ENCODE data around the gene DCUN1D1. TPM values are rescaled to one million over a fixed set of nuclear protein-coding genes. Genes with fewer than 3 reads are reported as not detected.

The DCUN1D1 gene
- total RNA-seq, 1 experiment from 2014 or later: 71.7 TPM

DNA sequence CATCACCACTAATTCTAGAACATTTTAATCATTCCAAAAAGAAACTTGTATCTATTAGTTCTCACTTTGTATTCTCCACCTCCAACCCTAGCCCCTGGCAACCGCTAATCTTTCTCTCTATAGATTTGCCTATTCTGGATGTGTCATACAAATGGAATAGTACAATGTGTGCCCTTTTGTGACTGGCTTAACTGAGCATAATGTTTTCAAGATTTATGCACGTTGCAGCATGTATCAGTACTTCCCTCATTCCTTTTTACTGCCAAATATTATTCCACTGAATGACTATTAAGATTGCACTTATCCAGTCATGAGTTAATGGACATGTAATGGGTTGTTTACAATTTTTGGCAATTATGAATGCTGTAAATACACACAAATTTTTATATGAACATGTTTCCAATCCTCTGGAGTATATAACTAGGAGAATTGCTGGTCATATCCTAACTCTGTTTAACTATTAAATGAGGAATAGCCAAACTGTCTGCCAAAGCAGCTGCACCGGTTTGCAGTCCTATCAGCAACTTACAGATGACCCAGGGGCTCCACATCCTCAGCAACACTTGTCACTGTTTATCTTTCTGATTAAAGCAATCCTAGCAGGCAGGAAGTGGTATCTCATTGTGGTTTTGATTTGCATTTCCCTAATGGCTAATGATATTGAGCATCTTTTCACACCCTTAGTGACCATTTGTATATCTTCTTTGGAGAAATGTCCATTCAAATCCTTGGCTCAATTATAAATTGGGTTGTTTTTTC is 42.9 kb downstream of the DCUN1D1 start:
- H3K4ac ChIP-seq (ENCODE audit: low read depth, low read length): no peak overlapping the region
- H4K8ac ChIP-seq (replicated peaks; ENCODE audit: insufficient read length, low read depth, low read length): no peak overlapping the region
- H2BK15ac ChIP-seq (ENCODE audit: low read depth, low read length): no peak overlapping the region
- H3K4me1 ChIP-seq (ENCODE audit: insufficient read depth, low read length): no peaks in the 10 kb centered on the region; the same call in 1 of the 2 replicates
- no peak overlapping the region for H2AFZ ChIP-seq (ENCODE audit: low read length)
- no peak overlapping the region for H2BK120ac ChIP-seq (ENCODE audit: low read depth, low read length, poor library complexity, severe bottlenecking)
- no CpG with 5 or more reads among the region's 3 CpGs for WGBS (ENCODE audit: extremely low coverage, insufficient read length, low lambda C conversion rate)
- no peak overlapping the region for H2BK20ac ChIP-seq (ENCODE audit: low read depth, low read length, poor library complexity, severe bottlenecking)
- no peak for DNase-seq
- no peak overlapping the region for H3K18ac ChIP-seq (ENCODE audit: insufficient read length, low read depth, low read length)
- Mint-ChIP-seq H3K27me3 (ENCODE audit: low read depth) (no peaks in the 10 kb centered on the region), H3K36me3 (ENCODE audit: insufficient read depth in 1 of 3, low read depth in 3 of 3) (peaks cover 0 to 6% (median 3%) of the 10 kb centered on the region in 3 experiments; a peak in 2 of 7 replicates), H3K4me3 (no peak overlapping the region), H3K4me1 (peaks cover 17 to 24% of the 10 kb centered on the region in 2 experiments), H3K27ac (no peak overlapping the region), H3K9me3 (peaks cover 0 to 6% of the 10 kb centered on the region in 2 experiments; a peak in 3 of 5 replicates)
- no peaks in the 10 kb centered on the region for H3K9me3 ChIP-seq (ENCODE audit: control insufficient read depth, low read depth, low read length)
- H4K5ac ChIP-seq (ENCODE audit: insufficient read length, low read depth, low read length): no peak overlapping the region
- H3K27ac ChIP-seq (ENCODE audit: insufficient read length, low read depth, low read length): no peak overlapping the region
- H3T11ph ChIP-seq (ENCODE audit: low read length): no peak overlapping the region
- H3K4me2 ChIP-seq (ENCODE audit: insufficient read depth, insufficient read length, low read length): no peak overlapping the region
- no peak overlapping the region for H3K9ac ChIP-seq (ENCODE audit: extremely low read depth, insufficient read length, low read length)
- TF ChIP-seq, protein P1, sequence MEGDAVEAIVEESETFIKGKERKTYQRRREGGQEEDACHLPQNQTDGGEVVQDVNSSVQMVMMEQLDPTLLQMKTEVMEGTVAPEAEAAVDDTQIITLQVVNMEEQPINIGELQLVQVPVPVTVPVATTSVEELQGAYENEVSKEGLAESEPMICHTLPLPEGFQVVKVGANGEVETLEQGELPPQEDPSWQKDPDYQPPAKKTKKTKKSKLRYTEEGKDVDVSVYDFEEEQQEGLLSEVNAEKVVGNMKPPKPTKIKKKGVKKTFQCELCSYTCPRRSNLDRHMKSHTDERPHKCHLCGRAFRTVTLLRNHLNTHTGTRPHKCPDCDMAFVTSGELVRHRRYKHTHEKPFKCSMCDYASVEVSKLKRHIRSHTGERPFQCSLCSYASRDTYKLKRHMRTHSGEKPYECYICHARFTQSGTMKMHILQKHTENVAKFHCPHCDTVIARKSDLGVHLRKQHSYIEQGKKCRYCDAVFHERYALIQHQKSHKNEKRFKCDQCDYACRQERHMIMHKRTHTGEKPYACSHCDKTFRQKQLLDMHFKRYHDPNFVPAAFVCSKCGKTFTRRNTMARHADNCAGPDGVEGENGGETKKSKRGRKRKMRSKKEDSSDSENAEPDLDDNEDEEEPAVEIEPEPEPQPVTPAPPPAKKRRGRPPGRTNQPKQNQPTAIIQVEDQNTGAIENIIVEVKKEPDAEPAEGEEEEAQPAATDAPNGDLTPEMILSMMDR (conservative IDR thresholded peaks at IDR 0.05): no peak
- no peak overlapping the region for H3K56ac ChIP-seq (ENCODE audit: insufficient read length, low read depth, low read length)
- H2BK12ac ChIP-seq (ENCODE audit: insufficient read length, low read depth, low read length): no peak overlapping the region
- no peaks in the 10 kb centered on the region; the same call in 1 of the 2 replicates for H3K79me2 ChIP-seq (ENCODE audit: insufficient read depth, low read length)
- no peak overlapping the region for H2BK5ac ChIP-seq (ENCODE audit: insufficient read length, low read length)
- no peak overlapping the region for H3K23ac ChIP-seq (ENCODE audit: insufficient read length, low read depth, low read length)
- H2AK5ac ChIP-seq (ENCODE audit: insufficient read length, low read length): no peak overlapping the region
- no peaks in the 10 kb centered on the region for H4K20me1 ChIP-seq (ENCODE audit: control insufficient read depth, insufficient read depth, insufficient read length)
- no peak overlapping the region for H3K14ac ChIP-seq (ENCODE audit: insufficient read depth, low read length)
- H3K27me3 ChIP-seq (ENCODE audit: insufficient read depth, low read length): no peaks in the 10 kb centered on the region
- H3K79me1 ChIP-seq (ENCODE audit: insufficient read depth, low read depth, low read length, poor library complexity, severe bottlenecking): no peaks in the 10 kb centered on the region
- H4K91ac ChIP-seq (ENCODE audit: insufficient read length, low read depth, low read length): no peak overlapping the region
- H3K23me2 ChIP-seq (ENCODE audit: insufficient read length, low read depth, low read length, poor library complexity, severe bottlenecking): no peaks in the 10 kb centered on the region
